GM12878 (cell line): ENCODE results near the gene SLC24A4. TPM values are rescaled to one million over a fixed set of nuclear protein-coding genes. Genes with fewer than 3 reads are reported as not detected.

Experiments
- ATAC-seq: fragments of 200-7000 bp; cut with Tn5 transposase; 3 replicates; pipeline ENCODE4 v1.9.1; 2020; ENCODE audit warnings: mild to moderate bottlenecking, moderate library complexity
- BruUV-seq: library from RNA; stranded (reverse); fragments of 400-500 nt; replicated peaks from 2 replicates; lab custom pipeline; 2021; lab: Mats Ljungman, UMichigan
- CTCF ChIA-PET: fragments of 300-600 bp; sonication (Branson Sonifier 250); formaldehyde crosslinking; extraction: SDS; loops from one replicate; lab custom pipeline; 2021; ENCODE audit warnings: inconsistent platforms; lab: Yijun Ruan, JAX
- POLR2A ChIA-PET: fragments of 350-600 bp; formaldehyde crosslinking; extraction: SDS; loops from one replicate; lab custom pipeline; 2021; ENCODE audit warnings: inconsistent platforms; lab: Charles Lee
- RAD21 ChIA-PET: fragments of 300-600 bp; sonication (Branson Sonifier 250); formaldehyde crosslinking; loops from one replicate; lab custom pipeline; 2023; ENCODE audit warnings: antibody characterized with exemption; ENCODE audit not compliant: unreplicated experiment; lab: Charles Lee
- SMC1A ChIA-PET: fragments of 300-600 bp; sonication (Branson Sonifier 250); formaldehyde crosslinking; loops from one replicate; lab custom pipeline; 2023; ENCODE audit not compliant: unreplicated experiment, uncharacterized antibody; lab: Charles Lee
- DNase-seq: peaks from one replicate; pipeline ENCODE4 v3.0.0-alpha.2; 2011; ENCODE audit warnings: low read depth, low spot score
- FAIRE-seq: peaks from 3 replicates; lab custom pipeline; 2011; peaks lifted over from hg19 to GRCh38; lab: Jason Lieb, UNC
- H2AFZ ChIP-seq: 2 replicates; pipeline ENCODE4 v1.6.0; 2011; ENCODE audit warnings: low read depth, low read length, control low read depth; ENCODE audit not compliant: control insufficient read depth
- H3K27ac ChIP-seq: 2 replicates; pipeline ENCODE4 v1.5.1; 2011; ENCODE audit warnings: control low read depth; ENCODE audit not compliant: control insufficient read depth, insufficient read depth
- H3K27me3 ChIP-seq, 2 experiments: replicated peaks in 1 of 2; 2 replicates each; pipeline versions ENCODE4 v1.6.0 to v1.6.1; 2011; ENCODE audit warnings: low read length in 1 of 2; ENCODE audit not compliant: control insufficient read depth in 2 of 2, insufficient read depth in 2 of 2
- H3K36me3 ChIP-seq, 2 experiments: 2 replicates each; pipeline ENCODE4 v1.5.1; 2011; ENCODE audit warnings: low read length in 1 of 2; ENCODE audit not compliant: control insufficient read depth in 2 of 2, insufficient read depth in 2 of 2
- H3K4me1 ChIP-seq: 2 replicates; pipeline ENCODE4 v1.6.1; 2011; ENCODE audit warnings: mild to moderate bottlenecking, low read length, moderate library complexity, mixed read lengths; ENCODE audit not compliant: control insufficient read depth, insufficient read depth
- H3K4me2 ChIP-seq: 2 replicates; pipeline ENCODE4 v1.6.0; 2011; ENCODE audit warnings: control low read depth; ENCODE audit not compliant: control insufficient read depth, insufficient read depth
- H3K4me3 ChIP-seq: fragments of 200-600 bp; sonication (generic); 2 replicates; pipeline ENCODE4 v1.5.1; 2016
- H3K79me2 ChIP-seq: 2 replicates; pipeline ENCODE4 v1.6.0; 2011; ENCODE audit warnings: low read length; ENCODE audit not compliant: control insufficient read depth, insufficient read depth
- H3K9ac ChIP-seq: 2 replicates; pipeline ENCODE4 v1.8.0; 2011; ENCODE audit warnings: low read length, control low read depth, mixed read lengths; ENCODE audit not compliant: control insufficient read depth, insufficient read depth
- H3K9me3 ChIP-seq: replicated peaks from 3 replicates; pipeline ENCODE4 v1.5.1; 2011; ENCODE audit warnings: mild to moderate bottlenecking, low read length; ENCODE audit not compliant: control insufficient read depth, insufficient read depth
- H4K20me1 ChIP-seq: 2 replicates; pipeline ENCODE4 v1.6.0; 2011; ENCODE audit not compliant: control insufficient read depth, insufficient read depth
- CEBPZ ChIP-seq: fragments of 150-350 bp; IDR thresholded peaks from 2 replicates; pipeline ENCODE4 v1.6.1; 2016; ENCODE audit warnings: low read depth, low read length
- CHD2 ChIP-seq: IDR thresholded peaks from 2 replicates; pipeline ENCODE4 v1.6.1; 2011; ENCODE audit warnings: low read depth, low read length, improper control_type of control experiment, borderline replicate concordance
- E4F1 ChIP-seq: fragments of 450-650 bp; IDR thresholded peaks from 2 replicates; pipeline ENCODE4 v1.6.1; 2018; ENCODE audit warnings: borderline replicate concordance, mild to moderate bottlenecking; ENCODE audit not compliant: partially characterized antibody
- KLF5 ChIP-seq: fragments of 450-650 bp; IDR thresholded peaks from 2 replicates; pipeline ENCODE4 v1.6.1; 2014; ENCODE audit warnings: mild to moderate bottlenecking; ENCODE audit not compliant: partially characterized antibody
- MEF2A ChIP-seq: IDR thresholded peaks from 2 replicates; pipeline ENCODE4 v1.6.1; 2011; ENCODE audit warnings: low read depth, mild to moderate bottlenecking, low read length, moderate library complexity; ENCODE audit not compliant: insufficient read depth
- MXI1 ChIP-seq: fragments of 150-350 bp; IDR thresholded peaks from 2 replicates; pipeline ENCODE4 v1.6.1; 2011; ENCODE audit warnings: low read depth, mild to moderate bottlenecking, inconsistent platforms, low read length, improper control_type of control experiment
- NFYA ChIP-seq: IDR thresholded peaks from 2 replicates; pipeline ENCODE4 v1.6.1; 2011; ENCODE audit warnings: low read depth, mild to moderate bottlenecking, low read length, improper control_type of control experiment, borderline replicate concordance
- NFYB ChIP-seq: IDR thresholded peaks from 2 replicates; pipeline ENCODE4 v1.6.1; 2011; ENCODE audit warnings: low read depth, mild to moderate bottlenecking, low read length, improper control_type of control experiment, moderate library complexity; ENCODE audit not compliant: insufficient read depth
- SREBF1 ChIP-seq: IDR thresholded peaks from 2 replicates; pipeline ENCODE4 v1.6.1; 2012; ENCODE audit warnings: mild to moderate bottlenecking, low read length
- STAT1 ChIP-seq: fragments of 450-650 bp; conservative IDR thresholded peaks from 2 replicates; pipeline ENCODE4 v1.6.1; 2014; ENCODE audit warnings: antibody characterized with exemption, mild to moderate bottlenecking
- STAT3 ChIP-seq: IDR thresholded peaks from 2 replicates; pipeline ENCODE4 v1.6.1; 2011; ENCODE audit warnings: low read depth, low read length, improper control_type of control experiment
- TBL1XR1 ChIP-seq: IDR thresholded peaks from 2 replicates; pipeline ENCODE4 v1.6.1; 2012; ENCODE audit warnings: low read depth, low read length, improper control_type of control experiment
- USF1 ChIP-seq: IDR thresholded peaks from 2 replicates; pipeline ENCODE4 v1.6.1; 2011; ENCODE audit warnings: borderline replicate concordance, low read depth, mild to moderate bottlenecking, moderate library complexity, mixed read lengths, low read length; ENCODE audit not compliant: insufficient read depth; ENCODE audit errors: extremely low read length
- YBX1 ChIP-seq: fragments of 450-650 bp; IDR thresholded peaks from 2 replicates; pipeline ENCODE4 v1.6.1; 2016; ENCODE audit warnings: antibody characterized with exemption
- WGBS: methylation state at CpG from one replicate; pipeline ENCODE4 v1.1.6; 2016; ENCODE audit warnings: low lambda C conversion rate; ENCODE audit not compliant: insufficient replicate concordance, insufficient coverage; ENCODE audit errors: missing lambda C conversion rate; 5-methylcytosine and 5-hydroxymethylcytosine counted together
- in situ Hi-C: fragments of 300-500 bp; cut with MboI; formaldehyde crosslinking; loops from 9 replicates; pipeline ENCODE4 v1.14.3; 2018; ENCODE audit warnings: mixed read lengths
- intact Hi-C: fragments of 100-400 bp; cut with micrococcal nuclease; formaldehyde crosslinking; loops from one replicate; pipeline ENCODE4 v1.14.2; 2022; ENCODE audit not compliant: unreplicated experiment
- polyA plus RNA-seq, 11 experiments: library from polyadenylated mRNA; depleted of rRNA in 4 of 11; unstranded in 6 of 11; stranded (reverse) in 5 of 11; fragments of >200 nt; fragmentation: Nextera tagmentation in 4 of 11; fragmentation: Illumina TruSeq in 1 of 11; extraction: Ambion mirVana in 4 of 11; extraction: Trizol in 1 of 11; gene quantifications; 1 replicate in 1 of 11; 2 replicates in 10 of 11; pipeline versions ENCODE4 v1.2.1 to v1.2.3, GENCODE V29; 2011 to 2016; ENCODE audit warnings: inconsistent platforms in 2 of 11, missing spikeins in 2 of 11, low read depth in 1 of 11
- total RNA-seq, 4 experiments: library from RNA; depleted of rRNA in 3 of 4; stranded (reverse); fragments of >200 nt in 3 of 4; fragmentation: Illumina TruSeq in 1 of 4; extraction: Trizol in 1 of 4; gene quantifications; 2 replicates each; pipeline versions ENCODE4 v1.2.1 to v1.2.3, GENCODE V29; 2013 to 2021

SLC24A4 gene
- total and polyA plus RNA-seq, 10 of the 15 experiments (the other 5 are each of a cell fraction or from before 2014, with no cell fraction given): under 0.01 to 0.46 (median 0.04) TPM; not detected in 5

GRCh38 chr14:92415969-92416368, 93.0 kb downstream of the SLC24A4 start (continued):
- TF ChIP-seq MEF2A (no peak), STAT3 (no peak), CEBPZ (no peak), MXI1 (no peak), YBX1 (no peak)

GRCh38 chr14:92416544-92416943, 93.6 kb downstream of the SLC24A4 start:
- Histone ChIP-seq H3K36me3 (no peaks in the 10 kb centered on the region), H3K4me1 (0 out of 2 replicates have a peak, but pooled peaks cover 5% of the 10 kb centered on the region), H3K79me2 (no peaks in the 10 kb centered on the region), H3K4me3 (no peak overlapping the region), H3K9me3 (no peaks in the 10 kb centered on the region; the same call in 2 of the 3 replicates), H3K27ac (no peak overlapping the region), H4K20me1 (no peaks in the 10 kb centered on the region), H2AFZ (no peak overlapping the region), H3K27me3 (no peaks in the 10 kb centered on the region; a peak in 2 of 4 replicates), H3K9ac (no peak overlapping the region), H3K4me2 (no peak overlapping the region)
- DNase-seq: no peak
- 37% methylated on average over 2 of the region's 2 CpGs for WGBS
- ChIA-PET POLR2A (no interaction called here), CTCF (no interaction called here), RAD21 (no interaction called here), SMC1A (interaction anchor here (1.6 to 1.8 kb wide), 2 partner anchors 13 to 14 kb away, joined by 4 to 5 read pairs; no protein-coding TSS in a partner anchor)
- FAIRE-seq: no peak
- in situ Hi-C loops: no loop called here
- BruUV-seq: no TSS peak
- ATAC-seq: no peak
- intact Hi-C loops: no loop called here
- TF ChIP-seq NFYB (no peak), E4F1 (no peak), SREBF1 (no peak), TBL1XR1 (no peak), STAT1 (no peak), USF1 (no peak), CHD2 (no peak), NFYA (no peak), KLF5 (no peak)
